ENCODE measurements around the gene HHIPL1.

The HHIPL1 gene

GRCh38 chr14:99701260-99701659 lies 56.3 kb downstream of the HHIPL1 start:
- Histone ChIP-seq H3K27me3 (ENCODE audit: low read depth, low read length) (no peaks in the 10 kb centered on the region), H3K9me3 (ENCODE audit: control insufficient read depth in 1 of 2, low read length in 2 of 2) (peaks cover 8 to 12% of the 10 kb centered on the region in 2 donors), H3K36me3 (ENCODE audit: control insufficient read depth in 1 of 2, insufficient read depth in 2 of 2, low read length in 2 of 2) (no peaks in the 10 kb centered on the region), H3K4me1 (ENCODE audit: control insufficient read depth in 1 of 2, insufficient read depth in 2 of 2, low read length in 2 of 2) (no peaks in the 10 kb centered on the region), H3K4me3 (ENCODE audit: low read depth in 1 of 2, low read length in 2 of 2) (no peak overlapping the region), H3K27ac (ENCODE audit: low read length) (no peak overlapping the region)

DNA sequence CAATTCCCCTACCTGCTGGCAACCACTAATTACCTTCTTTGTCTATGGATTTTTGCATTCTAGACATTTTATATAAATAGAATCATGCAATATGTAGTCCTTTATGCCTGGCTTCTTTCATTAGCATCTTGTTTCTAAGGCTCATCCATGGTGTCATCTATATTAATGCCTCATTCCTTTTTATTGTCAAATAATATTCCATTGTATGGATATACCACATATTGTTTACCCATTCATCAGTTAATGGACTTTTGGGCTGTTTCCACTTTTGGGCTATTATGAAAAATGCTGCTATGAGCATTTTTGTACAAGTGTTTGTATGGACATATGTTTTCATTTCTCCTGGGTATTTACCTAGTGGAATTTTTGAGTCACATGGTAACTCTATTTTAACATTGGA lies 57.2 kb downstream of the HHIPL1 start:
- no peak overlapping the region for H3K27ac ChIP-seq (ENCODE audit: low read length)
- H3K27me3 ChIP-seq (ENCODE audit: low read depth, low read length): no peaks in the 10 kb centered on the region
- no peaks in the 10 kb centered on the region for H3K4me1 ChIP-seq (ENCODE audit: control insufficient read depth in 1 of 2, insufficient read depth in 2 of 2, low read length in 2 of 2)
- peaks cover 8 to 12% of the 10 kb centered on the region in 2 donors for H3K9me3 ChIP-seq (ENCODE audit: control insufficient read depth in 1 of 2, low read length in 2 of 2)
- H3K4me3 ChIP-seq (ENCODE audit: low read depth in 1 of 2, low read length in 2 of 2): no peak overlapping the region
- no peaks in the 10 kb centered on the region for H3K36me3 ChIP-seq (ENCODE audit: control insufficient read depth in 1 of 2, insufficient read depth in 2 of 2, low read length in 2 of 2)

DNA sequence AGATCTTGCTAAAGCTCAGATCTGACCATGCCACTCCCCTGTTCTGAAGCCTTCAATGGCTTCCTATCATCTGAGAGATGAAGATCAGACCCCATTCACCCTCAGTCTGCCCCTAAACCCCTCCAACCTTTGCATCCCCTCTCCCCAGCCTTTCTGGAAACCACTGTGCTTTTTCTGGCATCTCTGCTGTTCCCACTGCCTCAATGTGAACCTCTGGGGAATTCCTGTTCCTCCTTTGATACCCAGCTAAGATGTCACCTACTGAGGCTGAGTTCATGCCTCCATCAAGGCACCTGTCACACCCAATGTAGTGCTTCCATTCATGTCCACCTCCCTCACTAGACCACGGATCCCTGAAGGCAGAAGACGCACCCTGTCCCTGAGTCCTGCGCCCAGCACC lies 58.5 kb downstream of the HHIPL1 start:
- no peak overlapping the region for H3K4me3 ChIP-seq (ENCODE audit: low read depth in 1 of 2, low read length in 2 of 2)
- H3K36me3 ChIP-seq (ENCODE audit: control insufficient read depth in 1 of 2, insufficient read depth in 2 of 2, low read length in 2 of 2): no peaks in the 10 kb centered on the region
- H3K4me1 ChIP-seq (ENCODE audit: control insufficient read depth in 1 of 2, insufficient read depth in 2 of 2, low read length in 2 of 2): no peaks in the 10 kb centered on the region
- peaks cover 8 to 12% of the 10 kb centered on the region in 2 donors for H3K9me3 ChIP-seq (ENCODE audit: control insufficient read depth in 1 of 2, low read length in 2 of 2)
- H3K27ac ChIP-seq (ENCODE audit: low read length): no peak overlapping the region
- H3K27me3 ChIP-seq (ENCODE audit: low read depth, low read length): no peaks in the 10 kb centered on the region

- no peak overlapping the region for H3K27ac ChIP-seq (ENCODE audit: low read length)
- H3K36me3 ChIP-seq (ENCODE audit: control insufficient read depth in 1 of 2, insufficient read depth in 2 of 2, low read length in 2 of 2): no peaks in the 10 kb centered on the region
- H3K27me3 ChIP-seq (ENCODE audit: low read depth, low read length): no peaks in the 10 kb centered on the region
- peaks cover 8 to 12% of the 10 kb centered on the region in 2 donors for H3K9me3 ChIP-seq (ENCODE audit: control insufficient read depth in 1 of 2, low read length in 2 of 2)
- H3K4me1 ChIP-seq (ENCODE audit: control insufficient read depth in 1 of 2, insufficient read depth in 2 of 2, low read length in 2 of 2): no peaks in the 10 kb centered on the region
- H3K4me3 ChIP-seq (ENCODE audit: low read depth in 1 of 2, low read length in 2 of 2): no peak overlapping the region
These were observed 59.1 kb downstream of the HHIPL1 start for GRCh38 chr14:99704037-99704436.

DNA sequence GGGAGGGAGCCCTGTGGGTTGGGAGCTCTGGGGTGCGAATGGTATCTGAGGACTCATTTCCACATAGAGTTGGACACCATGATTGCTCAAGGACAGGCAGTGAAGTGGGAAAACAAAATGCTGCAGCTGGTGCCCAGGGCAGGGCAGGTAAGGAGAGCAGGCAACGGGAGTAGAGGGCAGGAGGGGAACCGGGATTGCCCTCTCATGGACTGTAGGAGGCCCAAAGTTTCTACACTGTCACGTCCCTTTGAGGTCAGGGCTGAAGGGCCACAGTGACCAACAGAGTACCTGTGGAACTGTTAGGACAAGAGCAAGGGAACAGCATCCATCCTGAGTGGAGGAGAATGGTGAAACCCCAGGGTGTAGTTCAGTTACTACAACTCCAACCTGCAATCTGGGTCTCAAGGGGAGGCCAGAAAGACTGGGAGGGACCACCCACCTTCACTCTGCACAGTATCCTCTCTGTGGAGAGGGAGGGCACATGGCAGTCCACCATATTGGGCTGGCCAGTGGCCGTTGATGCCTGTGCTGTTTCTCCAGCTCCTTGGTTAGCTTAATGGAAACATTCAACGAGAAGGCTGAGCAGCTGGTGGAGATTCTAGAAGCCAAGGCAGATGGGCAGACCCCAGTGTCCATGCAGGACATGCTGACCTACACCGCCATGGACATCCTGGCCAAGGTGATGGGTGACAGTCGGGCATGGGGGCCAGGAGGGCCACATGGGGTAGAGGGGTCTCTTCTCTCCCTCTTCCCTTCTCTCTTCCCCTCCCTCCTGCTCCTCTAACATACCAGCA lies 61.4 kb downstream of the HHIPL1 start:
- H3K27me3 ChIP-seq (ENCODE audit: low read depth, low read length): no peaks in the 10 kb centered on the region
- H3K9me3 ChIP-seq (ENCODE audit: control insufficient read depth in 1 of 2, low read length in 2 of 2): peaks cover 8 to 12% of the 10 kb centered on the region in 2 donors
- no peak overlapping the region for H3K27ac ChIP-seq (ENCODE audit: low read length)
- H3K4me3 ChIP-seq (ENCODE audit: low read depth in 1 of 2, low read length in 2 of 2): no peak overlapping the region
- H3K4me1 ChIP-seq (ENCODE audit: control insufficient read depth in 1 of 2, insufficient read depth in 2 of 2, low read length in 2 of 2): no peaks in the 10 kb centered on the region
- H3K36me3 ChIP-seq (ENCODE audit: control insufficient read depth in 1 of 2, insufficient read depth in 2 of 2, low read length in 2 of 2): no peaks in the 10 kb centered on the region

- H3K36me3 ChIP-seq (ENCODE audit: control insufficient read depth in 1 of 2, insufficient read depth in 2 of 2, low read length in 2 of 2): no peaks in the 10 kb centered on the region
- no peak overlapping the region for H3K4me3 ChIP-seq (ENCODE audit: low read depth in 1 of 2, low read length in 2 of 2)
- peaks cover 8 to 12% of the 10 kb centered on the region in 2 donors for H3K9me3 ChIP-seq (ENCODE audit: control insufficient read depth in 1 of 2, low read length in 2 of 2)
- no peak overlapping the region for H3K27ac ChIP-seq (ENCODE audit: low read length)
- no peaks in the 10 kb centered on the region for H3K4me1 ChIP-seq (ENCODE audit: control insufficient read depth in 1 of 2, insufficient read depth in 2 of 2, low read length in 2 of 2)
- no peaks in the 10 kb centered on the region for H3K27me3 ChIP-seq (ENCODE audit: low read depth, low read length)
These were observed 62.5 kb downstream of the HHIPL1 start for GRCh38 chr14:99707420-99707819.

DNA sequence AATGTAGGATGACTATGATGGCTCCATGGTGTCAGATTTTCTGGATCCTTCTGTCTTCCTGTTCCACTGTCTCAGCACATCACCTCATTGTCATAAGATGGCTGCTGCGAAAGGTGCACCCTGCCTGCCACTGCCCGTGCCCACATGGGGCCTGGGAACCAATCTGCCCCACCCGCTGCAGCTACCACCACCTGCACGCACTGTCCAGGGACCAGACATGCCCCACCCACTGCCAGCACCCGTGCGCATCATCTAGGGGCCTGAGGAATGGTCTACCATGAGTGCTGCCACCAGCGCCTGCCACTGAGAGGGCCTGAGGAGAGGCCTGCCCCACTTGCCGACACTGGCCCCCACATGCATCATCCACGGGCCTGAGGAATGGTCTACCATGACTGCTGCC lies 63.0 kb downstream of the HHIPL1 start:
- H3K4me3 ChIP-seq (ENCODE audit: low read depth in 1 of 2, low read length in 2 of 2): no peak overlapping the region
- no peak overlapping the region for H3K27ac ChIP-seq (ENCODE audit: low read length)
- peaks cover 6 to 9% of the 10 kb centered on the region in 2 donors for H3K9me3 ChIP-seq (ENCODE audit: control insufficient read depth in 1 of 2, low read length in 2 of 2)
- H3K27me3 ChIP-seq (ENCODE audit: low read depth, low read length): no peaks in the 10 kb centered on the region
- H3K36me3 ChIP-seq (ENCODE audit: control insufficient read depth in 1 of 2, insufficient read depth in 2 of 2, low read length in 2 of 2): no peaks in the 10 kb centered on the region
- H3K4me1 ChIP-seq (ENCODE audit: control insufficient read depth in 1 of 2, insufficient read depth in 2 of 2, low read length in 2 of 2): no peaks in the 10 kb centered on the region

GRCh38 chr14:99708449-99708848 lies 63.5 kb downstream of the HHIPL1 start:
- no peaks in the 10 kb centered on the region for H3K27me3 ChIP-seq (ENCODE audit: low read depth, low read length)
- H3K4me3 ChIP-seq (ENCODE audit: low read depth in 1 of 2, low read length in 2 of 2): no peak overlapping the region
- no peaks in the 10 kb centered on the region for H3K4me1 ChIP-seq (ENCODE audit: control insufficient read depth in 1 of 2, insufficient read depth in 2 of 2, low read length in 2 of 2)
- H3K9me3 ChIP-seq (ENCODE audit: control insufficient read depth in 1 of 2, low read length in 2 of 2): peaks cover under 1 to 4% of the 10 kb centered on the region in 2 donors
- no peak overlapping the region for H3K27ac ChIP-seq (ENCODE audit: low read length)
- no peaks in the 10 kb centered on the region for H3K36me3 ChIP-seq (ENCODE audit: control insufficient read depth in 1 of 2, insufficient read depth in 2 of 2, low read length in 2 of 2)

- no peaks in the 10 kb centered on the region for H3K36me3 ChIP-seq (ENCODE audit: control insufficient read depth in 1 of 2, insufficient read depth in 2 of 2, low read length in 2 of 2)
- no peaks in the 10 kb centered on the region for H3K9me3 ChIP-seq (ENCODE audit: control insufficient read depth in 1 of 2, low read length in 2 of 2)
- no peaks in the 10 kb centered on the region for H3K4me1 ChIP-seq (ENCODE audit: control insufficient read depth in 1 of 2, insufficient read depth in 2 of 2, low read length in 2 of 2)
- H3K4me3 ChIP-seq (ENCODE audit: low read depth in 1 of 2, low read length in 2 of 2): no peak overlapping the region
- H3K27ac ChIP-seq (ENCODE audit: low read length): no peak overlapping the region
- H3K27me3 ChIP-seq (ENCODE audit: low read depth, low read length): no peaks in the 10 kb centered on the region
These were observed 69.0 kb downstream of the HHIPL1 start for GRCh38 chr14:99713972-99714371.

DNA sequence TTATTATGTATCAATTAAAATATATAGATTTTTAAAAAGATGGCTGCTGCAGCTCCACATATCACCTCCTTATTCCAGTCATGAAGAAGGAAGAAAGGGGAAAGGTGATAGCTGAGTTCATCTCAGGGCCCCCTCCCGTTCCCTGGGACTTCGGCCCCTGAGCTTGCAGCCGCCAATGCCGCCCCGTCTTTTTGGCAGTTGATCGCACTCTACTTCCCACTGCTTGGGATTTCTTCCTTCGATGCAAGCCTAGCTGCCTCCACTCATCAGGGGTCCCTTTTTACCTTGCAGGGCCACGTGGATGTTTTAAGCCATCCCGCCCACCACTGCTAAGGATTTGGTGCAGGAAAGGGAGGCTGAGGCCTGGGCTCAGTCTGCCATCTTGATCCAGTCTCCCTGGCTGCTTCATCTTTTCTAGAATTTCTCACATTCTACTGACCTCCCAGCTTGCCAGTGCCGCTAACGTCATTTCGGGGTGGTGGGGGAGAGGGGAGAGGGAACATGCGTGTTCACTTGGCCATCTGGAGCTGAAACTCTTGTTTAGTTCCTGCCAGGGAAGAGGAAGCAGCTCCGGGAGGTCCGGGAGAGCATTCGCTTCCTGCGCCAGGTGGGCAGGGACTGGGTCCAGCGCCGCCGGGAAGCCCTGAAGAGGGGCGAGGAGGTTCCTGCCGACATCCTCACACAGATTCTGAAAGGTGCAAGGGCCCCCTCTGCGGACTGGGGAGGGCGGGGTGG lies 70.5 kb downstream of the HHIPL1 start:
- H3K36me3 ChIP-seq (ENCODE audit: control insufficient read depth in 1 of 2, insufficient read depth in 2 of 2, low read length in 2 of 2): no peaks in the 10 kb centered on the region
- H3K4me3 ChIP-seq (ENCODE audit: low read depth in 1 of 2, low read length in 2 of 2): no peak overlapping the region
- H3K4me1 ChIP-seq (ENCODE audit: control insufficient read depth in 1 of 2, insufficient read depth in 2 of 2, low read length in 2 of 2): no peaks in the 10 kb centered on the region
- no peaks in the 10 kb centered on the region for H3K27me3 ChIP-seq (ENCODE audit: low read depth, low read length)
- H3K9me3 ChIP-seq (ENCODE audit: control insufficient read depth in 1 of 2, low read length in 2 of 2): no peaks in the 10 kb centered on the region
- H3K27ac ChIP-seq (ENCODE audit: low read length): no peak overlapping the region

- no peaks in the 10 kb centered on the region for H3K36me3 ChIP-seq (ENCODE audit: control insufficient read depth in 1 of 2, insufficient read depth in 2 of 2, low read length in 2 of 2)
- no peak overlapping the region for H3K4me3 ChIP-seq (ENCODE audit: low read depth in 1 of 2, low read length in 2 of 2)
- no peaks in the 10 kb centered on the region for H3K9me3 ChIP-seq (ENCODE audit: control insufficient read depth in 1 of 2, low read length in 2 of 2)
- H3K27me3 ChIP-seq (ENCODE audit: low read depth, low read length): no peaks in the 10 kb centered on the region
- no peaks in the 10 kb centered on the region for H3K4me1 ChIP-seq (ENCODE audit: control insufficient read depth in 1 of 2, insufficient read depth in 2 of 2, low read length in 2 of 2)
- H3K27ac ChIP-seq (ENCODE audit: low read length): no peak overlapping the region
These were observed 71.3 kb downstream of the HHIPL1 start for GRCh38 chr14:99716091-99716849.

Measured in muscle layer of duodenum (tissue), 2 donors.